Measurements from ENCODE around the gene MLLT3. TPM values are rescaled to one million over a fixed set of nuclear protein-coding genes. Genes with fewer than 3 reads are reported as not detected.

Gene MLLT3
- total RNA-seq, 4 donors from 2014 or later, result 9.4 to 38.2 (median 30.2) TPM

GRCh38 chr9:20538092-20538491 is 84.2 kb downstream of the MLLT3 start:
- DNase-seq, result no peak
- H3K4me3 ChIP-seq, result no peak overlapping the region
- no peaks in the 10 kb centered on the region for H3K27me3 ChIP-seq
- peaks cover 3 to 14% of the 10 kb centered on the region in 2 donors for H3K9me3 ChIP-seq
- TF ChIP-seq POLR2A (IDR thresholded peaks at IDR 0.05), result no peak
- TF ChIP-seq EP300 (IDR thresholded peaks at IDR 0.05; ENCODE audit: low read depth), result no peak
- no peak for TF ChIP-seq POLR2AphosphoS5 (IDR thresholded peaks at IDR 0.05)
- TF ChIP-seq CTCF (IDR thresholded peaks at IDR 0.05), result no peak
- no peaks in the 10 kb centered on the region for H3K4me1 ChIP-seq
- intact Hi-C loops (cut with DNase I; ENCODE audit: low total_unique reads) (no loop called here), in situ Hi-C loops (cut with MboI; ENCODE audit: low pct_ligation_motif_present in 1 of 4, low pct_unique_long_range_greater_than_20kb in 1 of 4, low sequenced_read_pairs in 3 of 4) (no loop called here)
- no peak overlapping the region for H3K27ac ChIP-seq
- no peaks in the 10 kb centered on the region for H3K36me3 ChIP-seq

- TF ChIP-seq POLR2AphosphoS5 (IDR thresholded peaks at IDR 0.05), result no peak
- no peak for TF ChIP-seq POLR2A (IDR thresholded peaks at IDR 0.05)
- no peak for TF ChIP-seq EP300 (IDR thresholded peaks at IDR 0.05; ENCODE audit: low read depth)
- no peak for TF ChIP-seq CTCF (IDR thresholded peaks at IDR 0.05)
- in situ Hi-C loops (cut with MboI; ENCODE audit: low pct_ligation_motif_present in 1 of 4, low pct_unique_long_range_greater_than_20kb in 1 of 4, low sequenced_read_pairs in 3 of 4), result no loop called here
- H3K4me1 ChIP-seq, result no peaks in the 10 kb centered on the region
- 58 to 87% methylated on average over 2 of the region's 2 CpGs for WGBS, 2 donors (ENCODE audit: low coverage in 1 of 2)
- DNase-seq, result no peak
- H3K36me3 ChIP-seq, result no peaks in the 10 kb centered on the region
- H3K9me3 ChIP-seq, result peaks cover 3 to 14% of the 10 kb centered on the region in 2 donors
- no peak overlapping the region for H3K4me3 ChIP-seq
- no peaks in the 10 kb centered on the region for H3K27me3 ChIP-seq
- intact Hi-C loops (cut with DNase I; ENCODE audit: low total_unique reads), result no loop called here
- no peak overlapping the region for H3K27ac ChIP-seq
Measured at GRCh38 chr9:20537294-20537693, 85.0 kb downstream of the MLLT3 start.

GRCh38 chr9:20532584-20532983 is 89.7 kb downstream of the MLLT3 start:
- H3K4me1 ChIP-seq, result no peaks in the 10 kb centered on the region
- no peaks in the 10 kb centered on the region for H3K36me3 ChIP-seq
- no peak overlapping the region for H3K27ac ChIP-seq
- H3K4me3 ChIP-seq, result no peak overlapping the region
- H3K27me3 ChIP-seq, result no peaks in the 10 kb centered on the region
- in situ Hi-C loops (cut with MboI; ENCODE audit: low pct_ligation_motif_present in 1 of 4, low pct_unique_long_range_greater_than_20kb in 1 of 4, low sequenced_read_pairs in 3 of 4) (no loop called here), intact Hi-C loops (cut with DNase I; ENCODE audit: low total_unique reads) (no loop called here)
- TF ChIP-seq POLR2A (IDR thresholded peaks at IDR 0.05) (no peak), POLR2AphosphoS5 (IDR thresholded peaks at IDR 0.05) (no peak), CTCF (IDR thresholded peaks at IDR 0.05) (no peak), EP300 (IDR thresholded peaks at IDR 0.05; ENCODE audit: low read depth) (no peak)
- WGBS, 2 donors (ENCODE audit: low coverage in 1 of 2), result 99 to 100% methylated on average over 1 to 4 of the region's 4 CpGs
- no peaks in the 10 kb centered on the region for H3K9me3 ChIP-seq
- no peak for DNase-seq

GRCh38 chr9:20529837-20530236 is 92.5 kb downstream of the MLLT3 start:
- H3K4me3 ChIP-seq, result no peak overlapping the region
- no peak for DNase-seq
- 62 to 75% methylated on average over 2 of the region's 2 CpGs for WGBS, 2 donors (ENCODE audit: low coverage in 1 of 2)
- no peaks in the 10 kb centered on the region for H3K36me3 ChIP-seq
- intact Hi-C loops (cut with DNase I; ENCODE audit: low total_unique reads) (loop anchor here (2.0 kb wide), 1 partner anchor 55 kb away; no protein-coding TSS in a partner anchor), in situ Hi-C loops (cut with MboI; ENCODE audit: low pct_ligation_motif_present in 1 of 4, low pct_unique_long_range_greater_than_20kb in 1 of 4, low sequenced_read_pairs in 3 of 4) (no loop called here)
- no peaks in the 10 kb centered on the region for H3K9me3 ChIP-seq
- TF ChIP-seq EP300 (IDR thresholded peaks at IDR 0.05; ENCODE audit: low read depth) (no peak), CTCF (IDR thresholded peaks at IDR 0.05) (no peak), POLR2AphosphoS5 (IDR thresholded peaks at IDR 0.05) (no peak), POLR2A (IDR thresholded peaks at IDR 0.05) (no peak)
- H3K27me3 ChIP-seq, result no peaks in the 10 kb centered on the region
- peaks cover 0 to 9% (median 5%) of the 10 kb centered on the region in 4 donors for H3K4me1 ChIP-seq
- no peak overlapping the region for H3K27ac ChIP-seq
